ENCODE measurements around the gene KLHL42.

GRCh38 chr12:27814411-27814810, 34.4 kb downstream of the KLHL42 start:
- TF ChIP-seq CTCF (IDR thresholded peaks at IDR 0.05) (no peak), EP300 (IDR thresholded peaks at IDR 0.05) (no peak)

Measured in upper lobe of left lung (tissue), 4 donors.